HG03025 (cell line): ENCODE measurements around the gene PRKAR2B.
"Not testable (repeated sequence)": the region's sequence is repeated elsewhere in the genome, so short reads cannot be mapped to it uniquely, and the experiment has no call there.

Experiments
- ATAC-seq: cut with Tn5 transposase; IDR thresholded peaks from one replicate; pipeline ENCODE4 v1.9.1; 2021; ENCODE audit warnings: mild to moderate bottlenecking, moderate library complexity; ENCODE audit not compliant: unreplicated experiment, low FRiP score

PRKAR2B gene

GRCh38 chr7:107026166-107026565 is 18.3 kb upstream of the PRKAR2B start:
- ATAC-seq, result no peak

- no peak for ATAC-seq
Observed at GRCh38 chr7:107027208-107027607, 17.3 kb upstream of the PRKAR2B start.

- no peak for ATAC-seq
Observed at GRCh38 chr7:107029061-107029763, 15.3 kb upstream of the PRKAR2B start.

- no peak for ATAC-seq
Observed at GRCh38 chr7:107029764-107030286, 14.7 kb upstream of the PRKAR2B start.

- no peak for ATAC-seq
Observed at GRCh38 chr7:107032050-107032449, 12.5 kb upstream of the PRKAR2B start.

GRCh38 chr7:107032720-107033438 is 11.6 kb upstream of the PRKAR2B start:
- ATAC-seq, result no peak

- no peak for ATAC-seq
Observed at GRCh38 chr7:107034553-107034952, 10.0 kb upstream of the PRKAR2B start.

- ATAC-seq, result no peak
Observed at GRCh38 chr7:107035446-107035845, 9.1 kb upstream of the PRKAR2B start.

GRCh38 chr7:107036535-107036934 is 8.0 kb upstream of the PRKAR2B start:
- ATAC-seq, result no peak

- no peak for ATAC-seq
Observed at GRCh38 chr7:107037717-107038603, 6.5 kb upstream of the PRKAR2B start.

GRCh38 chr7:107039199-107039900 is 5.2 kb upstream of the PRKAR2B start:
- no peak for ATAC-seq

- ATAC-seq, result no peak
Observed at GRCh38 chr7:107041097-107041496, 3.4 kb upstream of the PRKAR2B start.

GRCh38 chr7:107041764-107042163 is 2.7 kb upstream of the PRKAR2B start:
- not testable (repeated sequence) for ATAC-seq

GRCh38 chr7:107042326-107042910 is 2.1 kb upstream of the PRKAR2B start:
- ATAC-seq, result not testable (repeated sequence)

GRCh38 chr7:107043491-107043890 is 1.0 kb upstream of the PRKAR2B start:
- ATAC-seq, result no peak

GRCh38 chr7:107043921-107044346 is 571 bp upstream of the PRKAR2B start:
- no peak for ATAC-seq

- ATAC-seq, result no peak
Observed at GRCh38 chr7:107045195-107045960, 873 bp downstream of the PRKAR2B start.

- no peak for ATAC-seq
Observed at GRCh38 chr7:107045980-107046379, 1.5 kb downstream of the PRKAR2B start.
